ENCODE measurements around the gene TMC2.
A peak's percentile ranks its signal among the peaks of the same experiment; 100 is the strongest.

Gene TMC2

GRCh38 chr20:2509794-2510193, 26.6 kb upstream of the TMC2 start:
- TF ChIP-seq CTCF (IDR thresholded peaks at IDR 0.05; ENCODE audit: low read depth, low read length) = no peak
- H3K4me3 ChIP-seq (ENCODE audit: low read depth, low read length) = peak overlapping the region; percentile 75; the same call in 1 of the 2 replicates

- no peak overlapping the region for H3K4me3 ChIP-seq (ENCODE audit: low read depth, low read length)
- TF ChIP-seq CTCF (IDR thresholded peaks at IDR 0.05; ENCODE audit: low read depth, low read length) = no peak
Observed at GRCh38 chr20:2515203-2515602, 21.2 kb upstream of the TMC2 start.

- TF ChIP-seq CTCF (IDR thresholded peaks at IDR 0.05; ENCODE audit: low read depth, low read length) = no peak
Observed at GRCh38 chr20:2516399-2516798, 20.0 kb upstream of the TMC2 start.

GRCh38 chr20:2518096-2518495, 18.3 kb upstream of the TMC2 start:
- TF ChIP-seq CTCF (IDR thresholded peaks at IDR 0.05; ENCODE audit: low read depth, low read length) = no peak
- no peak overlapping the region for H3K4me3 ChIP-seq (ENCODE audit: low read depth, low read length)

More at GRCh38 chr20:2516399-2516798, 20.0 kb upstream of the TMC2 start:
- H3K4me3 ChIP-seq (ENCODE audit: low read depth, low read length) = no peak overlapping the region

GRCh38 chr20:2518558-2518957, 17.8 kb upstream of the TMC2 start:
- H3K4me3 ChIP-seq (ENCODE audit: low read depth, low read length) = no peak overlapping the region
- TF ChIP-seq CTCF (IDR thresholded peaks at IDR 0.05; ENCODE audit: low read depth, low read length) = no peak

- H3K4me3 ChIP-seq (ENCODE audit: low read depth, low read length) = no peak overlapping the region
- no peak for TF ChIP-seq CTCF (IDR thresholded peaks at IDR 0.05; ENCODE audit: low read depth, low read length)
Observed at GRCh38 chr20:2519115-2519809, 17.1 kb upstream of the TMC2 start.

GRCh38 chr20:2520617-2521016, 15.8 kb upstream of the TMC2 start:
- no peak for TF ChIP-seq CTCF (IDR thresholded peaks at IDR 0.05; ENCODE audit: low read depth, low read length)
- no peak overlapping the region for H3K4me3 ChIP-seq (ENCODE audit: low read depth, low read length)

All from WI38 (cell line).